SK-N-SH treated with all-trans-retinoic acid at 6 μM for 48 hours (cell line): Measurements from ENCODE around the gene IYD.

Source experiments
- ATAC-seq: fragments of 200-7000 bp; cut with Tn5 transposase; 3 replicates; pipeline ENCODE4 v1.9.1; 2020; ENCODE audit warnings: mild to moderate bottlenecking, moderate library complexity
- BACH2 ChIP-seq: fragments of 250-450 bp; sonication (Bioruptor Pico); IDR thresholded peaks from 2 replicates; pipeline ENCODE4 v1.9.0; 2021; ENCODE audit warnings: mild to moderate bottlenecking, borderline replicate concordance
- CSDC2 ChIP-seq: fragments of 250-450 bp; sonication (Bioruptor Pico); IDR thresholded peaks from 2 replicates; pipeline ENCODE4 v1.5.0; 2020; ENCODE audit warnings: mild to moderate bottlenecking, moderate library complexity
- GLIS3 ChIP-seq: fragments of 250-450 bp; sonication (Bioruptor Pico); IDR thresholded peaks from 2 replicates; pipeline ENCODE4 v1.5.0; 2020; ENCODE audit warnings: mild to moderate bottlenecking, moderate library complexity
- ISL1 ChIP-seq: fragments of 250-450 bp; sonication (Bioruptor Pico); IDR thresholded peaks from 2 replicates; pipeline ENCODE4 v2.1.2; 2022; ENCODE audit warnings: mild to moderate bottlenecking, moderate library complexity
- OSR1 ChIP-seq: fragments of 250-450 bp; sonication (Bioruptor Pico); IDR thresholded peaks from 2 replicates; pipeline ENCODE4 v1.8.0; 2022; ENCODE audit warnings: moderate library complexity, mild to moderate bottlenecking, inconsistent platforms
- PATZ1 ChIP-seq: fragments of 250-450 bp; sonication (Bioruptor Pico); IDR thresholded peaks from 2 replicates; pipeline ENCODE4 v1.8.0; 2020; ENCODE audit warnings: mild to moderate bottlenecking, moderate library complexity, borderline replicate concordance
- POU6F1 ChIP-seq: fragments of 250-450 bp; sonication (Bioruptor Pico); IDR thresholded peaks from 2 replicates; pipeline ENCODE4 v1.8.0; 2021; ENCODE audit warnings: low read depth, mild to moderate bottlenecking, moderate library complexity, borderline replicate concordance
- PPARA ChIP-seq: fragments of 250-450 bp; sonication (Bioruptor Pico); IDR thresholded peaks from 2 replicates; pipeline ENCODE4 v1.5.0; 2020; ENCODE audit warnings: mild to moderate bottlenecking, borderline replicate concordance
- RARB ChIP-seq: fragments of 250-450 bp; sonication (Bioruptor Pico); IDR thresholded peaks from 2 replicates; pipeline ENCODE4 v1.8.0; 2021; ENCODE audit warnings: mild to moderate bottlenecking, moderate library complexity
- SNAI2 ChIP-seq: fragments of 250-450 bp; sonication (Bioruptor Pico); IDR thresholded peaks from 2 replicates; pipeline ENCODE4 v1.5.0; 2020; ENCODE audit warnings: mild to moderate bottlenecking, moderate library complexity
- TCF4 ChIP-seq: fragments of 250-450 bp; sonication (Bioruptor Pico); IDR thresholded peaks from 2 replicates; pipeline ENCODE4 v1.8.0; 2021; ENCODE audit warnings: mild to moderate bottlenecking, moderate library complexity, borderline replicate concordance
- TSHZ2 ChIP-seq: fragments of 250-450 bp; sonication (Bioruptor Pico); IDR thresholded peaks from 2 replicates; pipeline ENCODE4 v1.5.0; 2020; ENCODE audit warnings: mild to moderate bottlenecking, moderate library complexity
- ZC3H10 ChIP-seq: fragments of 250-450 bp; sonication (Bioruptor Pico); IDR thresholded peaks from 2 replicates; pipeline ENCODE4 v1.5.1; 2021; ENCODE audit warnings: mild to moderate bottlenecking, moderate library complexity
- ZFP3 ChIP-seq: fragments of 250-450 bp; sonication (Bioruptor Pico); IDR thresholded peaks from 2 replicates; pipeline ENCODE4 v1.5.0; 2020; ENCODE audit warnings: mild to moderate bottlenecking, moderate library complexity
- ZFP30 ChIP-seq: fragments of 450-650 bp; formaldehyde crosslinking; IDR thresholded peaks from 2 replicates; pipeline ENCODE4 v1.5.0; 2022; ENCODE audit warnings: mild to moderate bottlenecking, moderate library complexity
- ZNF70 ChIP-seq: fragments of 450-650 bp; formaldehyde crosslinking; IDR thresholded peaks from 2 replicates; pipeline ENCODE4 v1.5.0; 2020; ENCODE audit warnings: mild to moderate bottlenecking, moderate library complexity
- TF ChIP-seq, protein P1 (sequence below): fragments of 250-450 bp; sonication (Bioruptor Pico); IDR thresholded peaks from 2 replicates; pipeline ENCODE4 v1.5.1; 2021; ENCODE audit warnings: mild to moderate bottlenecking, moderate library complexity
- TF ChIP-seq, protein P2 (sequence below): fragments of 250-450 bp; sonication (Bioruptor Pico); IDR thresholded peaks from 2 replicates; pipeline ENCODE4 v1.5.1; 2020; ENCODE audit warnings: low read depth, mild to moderate bottlenecking, moderate library complexity

Gene IYD

DNA sequence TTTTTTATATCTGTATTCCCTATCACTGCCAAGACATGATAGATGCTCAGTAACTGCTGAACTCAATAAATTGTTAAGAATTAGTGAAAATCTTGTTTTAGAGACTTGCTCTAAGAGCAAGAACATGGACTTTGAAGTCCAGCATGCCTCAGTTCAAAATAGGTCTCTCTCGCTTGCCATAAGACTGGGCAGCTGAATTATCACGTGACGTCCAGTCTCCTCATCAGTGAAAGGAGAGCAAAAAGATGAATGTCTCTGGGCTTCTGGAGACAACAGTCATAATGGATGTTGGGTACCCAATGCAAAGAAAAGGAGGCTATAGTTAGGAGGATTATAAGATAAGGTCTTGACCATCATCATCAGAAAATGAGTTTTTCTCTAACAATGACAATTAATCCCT, 82.1 kb downstream of the IYD start:
- no peak for ATAC-seq
- TF ChIP-seq PPARA (CRISPR knock-in tag) (no peak), TCF4 (CRISPR knock-in tag) (no peak), GLIS3 (CRISPR knock-in tag) (no peak), SNAI2 (CRISPR knock-in tag) (no peak), CSDC2 (CRISPR knock-in tag) (no peak), ZFP3 (no peak), OSR1 (CRISPR knock-in tag) (no peak), TSHZ2 (CRISPR knock-in tag) (no peak), BACH2 (CRISPR knock-in tag) (no peak), ZFP30 (CRISPR knock-in tag) (no peak), ISL1 (CRISPR knock-in tag) (no peak), RARB (CRISPR knock-in tag) (no peak), PATZ1 (no peak), ZC3H10 (no peak)
- TF ChIP-seq, protein P1, sequence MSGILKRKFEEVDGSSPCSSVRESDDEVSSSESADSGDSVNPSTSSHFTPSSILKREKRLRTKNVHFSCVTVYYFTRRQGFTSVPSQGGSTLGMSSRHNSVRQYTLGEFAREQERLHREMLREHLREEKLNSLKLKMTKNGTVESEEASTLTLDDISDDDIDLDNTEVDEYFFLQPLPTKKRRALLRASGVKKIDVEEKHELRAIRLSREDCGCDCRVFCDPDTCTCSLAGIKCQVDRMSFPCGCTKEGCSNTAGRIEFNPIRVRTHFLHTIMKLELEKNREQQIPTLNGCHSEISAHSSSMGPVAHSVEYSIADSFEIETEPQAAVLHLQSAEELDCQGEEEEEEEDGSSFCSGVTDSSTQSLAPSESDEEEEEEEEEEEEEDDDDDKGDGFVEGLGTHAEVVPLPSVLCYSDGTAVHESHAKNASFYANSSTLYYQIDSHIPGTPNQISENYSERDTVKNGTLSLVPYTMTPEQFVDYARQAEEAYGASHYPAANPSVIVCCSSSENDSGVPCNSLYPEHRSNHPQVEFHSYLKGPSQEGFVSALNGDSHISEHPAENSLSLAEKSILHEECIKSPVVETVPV (CRISPR knock-in tag) = no peak
- TF ChIP-seq, protein P2, sequence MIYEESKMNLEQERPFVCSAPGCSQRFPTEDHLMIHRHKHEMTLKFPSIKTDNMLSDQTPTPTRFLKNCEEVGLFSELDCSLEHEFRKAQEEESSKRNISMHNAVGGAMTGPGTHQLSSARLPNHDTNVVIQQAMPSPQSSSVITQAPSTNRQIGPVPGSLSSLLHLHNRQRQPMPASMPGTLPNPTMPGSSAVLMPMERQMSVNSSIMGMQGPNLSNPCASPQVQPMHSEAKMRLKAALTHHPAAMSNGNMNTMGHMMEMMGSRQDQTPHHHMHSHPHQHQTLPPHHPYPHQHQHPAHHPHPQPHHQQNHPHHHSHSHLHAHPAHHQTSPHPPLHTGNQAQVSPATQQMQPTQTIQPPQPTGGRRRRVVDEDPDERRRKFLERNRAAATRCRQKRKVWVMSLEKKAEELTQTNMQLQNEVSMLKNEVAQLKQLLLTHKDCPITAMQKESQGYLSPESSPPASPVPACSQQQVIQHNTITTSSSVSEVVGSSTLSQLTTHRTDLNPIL (CRISPR knock-in tag) = no peak

DNA sequence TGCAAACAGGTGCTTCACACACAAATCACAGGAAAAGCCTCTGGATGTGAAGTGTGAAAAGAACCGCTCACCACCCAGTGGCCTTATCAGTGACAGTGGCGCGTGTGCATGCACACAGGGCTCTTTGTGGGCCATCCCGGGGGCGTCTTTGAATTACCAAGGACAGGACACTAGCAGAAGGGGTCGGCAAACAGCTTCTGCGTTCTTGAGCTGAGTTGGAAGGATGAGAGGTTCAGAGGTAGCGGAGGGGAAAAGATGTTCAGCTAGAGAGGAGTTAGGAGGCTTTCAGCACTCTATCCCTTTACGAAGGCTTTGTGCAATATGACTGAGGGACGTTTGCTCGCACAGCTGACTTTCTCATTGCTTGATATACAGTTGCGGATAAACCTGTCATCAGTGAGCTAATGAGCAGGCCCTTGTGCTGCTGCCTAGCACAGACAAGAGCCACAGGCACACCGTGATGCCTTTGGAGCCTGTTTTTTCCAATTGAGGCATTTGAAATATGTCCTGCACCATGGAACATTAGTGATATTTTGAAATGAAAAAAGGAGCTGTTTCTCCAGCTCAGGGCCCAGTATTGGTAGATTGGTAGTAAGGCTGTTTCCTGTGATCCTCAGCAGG, 83.1 kb downstream of the IYD start:
- no peak for ATAC-seq
- TF ChIP-seq POU6F1 (CRISPR knock-in tag) (no peak), CSDC2 (CRISPR knock-in tag) (no peak), ZNF70 (CRISPR knock-in tag) (no peak), TSHZ2 (CRISPR knock-in tag) (no peak), ZC3H10 (no peak), SNAI2 (CRISPR knock-in tag) (no peak), GLIS3 (CRISPR knock-in tag) (no peak), BACH2 (CRISPR knock-in tag) (no peak), ZFP3 (no peak), TCF4 (CRISPR knock-in tag) (no peak), PATZ1 (no peak), OSR1 (CRISPR knock-in tag) (no peak)
- TF ChIP-seq, protein P2 (CRISPR knock-in tag) = no peak
